Fibroblast of upper back skin (primary cell): ENCODE data around the gene TMEM176A.
"Not testable (repeated sequence)": the region's sequence is repeated elsewhere in the genome, so short reads cannot be mapped to it uniquely, and the experiment has no call there.

Source experiments
- DNase-seq: peaks from one replicate; pipeline ENCODE4 v3.0.0-alpha.2; 2013

The TMEM176A gene

GRCh38 chr7:150800581-150801241, at the start of gene TMEM176A:
Gene TMEM176A (plus strand): TSS chr7:150800769. CDS start chr7:150801551, 782 bp downstream.
- no peak for DNase-seq

GRCh38 chr7:150751702-150752101, 48.9 kb upstream of the TMEM176A start:
- DNase-seq = no peak

GRCh38 chr7:150753239-150753638, 47.3 kb upstream of the TMEM176A start:
- DNase-seq = no peak

DNA sequence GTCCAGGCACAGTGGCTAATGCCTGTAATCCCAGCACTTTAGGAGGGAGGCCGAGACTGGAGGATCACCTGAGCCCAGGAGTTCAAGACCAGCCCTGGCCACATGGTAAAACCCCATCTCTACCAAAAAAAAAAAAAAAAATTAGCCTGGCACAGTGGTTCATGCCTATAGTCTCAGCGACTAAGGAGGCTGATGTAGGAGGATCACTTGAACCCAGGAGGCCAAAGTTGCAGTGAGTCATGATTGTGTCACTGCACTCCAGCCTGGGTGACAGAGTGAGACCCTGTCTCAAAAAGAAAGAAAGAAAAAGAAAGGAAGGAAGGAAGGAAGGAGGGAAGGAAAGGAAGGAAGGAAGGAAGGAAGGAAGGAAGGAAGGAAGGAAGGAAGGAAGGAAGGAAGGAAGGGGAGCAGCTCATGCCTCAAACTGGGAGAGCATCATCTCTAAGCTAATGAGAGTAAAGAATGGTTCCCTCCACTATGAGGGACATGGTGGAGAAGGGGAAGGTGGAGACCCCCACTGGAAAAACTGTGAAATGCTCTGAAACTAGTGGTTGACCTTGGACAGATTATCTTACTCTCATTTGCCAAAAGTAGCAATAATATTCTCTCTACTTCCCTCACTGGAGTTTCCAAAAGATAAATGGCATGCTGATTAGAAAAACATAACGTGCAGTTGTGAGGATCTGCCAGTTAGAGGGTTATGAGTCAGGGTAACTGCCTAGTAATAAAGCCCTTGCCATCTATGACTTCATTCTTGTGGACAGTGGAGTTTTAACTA, 46.6 kb upstream of the TMEM176A start:
- DNase-seq = peak; percentile 6

DNA sequence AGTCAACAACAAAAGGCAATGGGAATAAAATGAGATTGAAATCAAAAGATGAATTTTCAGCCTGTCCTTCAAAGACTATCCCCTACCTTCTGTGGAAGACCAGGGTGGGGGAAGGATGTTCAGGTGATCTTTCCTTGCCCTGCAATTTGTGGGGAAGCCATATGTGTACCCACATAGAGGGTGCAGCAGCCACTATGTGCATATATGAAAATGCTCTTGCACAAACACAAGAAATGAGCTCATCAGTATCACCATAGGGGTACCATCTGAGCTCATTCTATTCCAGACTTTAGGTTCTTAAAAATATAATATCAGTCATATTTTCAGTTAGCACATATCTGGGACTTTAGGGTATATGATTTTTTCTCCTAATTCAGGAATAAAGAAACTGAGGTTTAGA, 45.6 kb upstream of the TMEM176A start:
- DNase-seq = no peak

DNA sequence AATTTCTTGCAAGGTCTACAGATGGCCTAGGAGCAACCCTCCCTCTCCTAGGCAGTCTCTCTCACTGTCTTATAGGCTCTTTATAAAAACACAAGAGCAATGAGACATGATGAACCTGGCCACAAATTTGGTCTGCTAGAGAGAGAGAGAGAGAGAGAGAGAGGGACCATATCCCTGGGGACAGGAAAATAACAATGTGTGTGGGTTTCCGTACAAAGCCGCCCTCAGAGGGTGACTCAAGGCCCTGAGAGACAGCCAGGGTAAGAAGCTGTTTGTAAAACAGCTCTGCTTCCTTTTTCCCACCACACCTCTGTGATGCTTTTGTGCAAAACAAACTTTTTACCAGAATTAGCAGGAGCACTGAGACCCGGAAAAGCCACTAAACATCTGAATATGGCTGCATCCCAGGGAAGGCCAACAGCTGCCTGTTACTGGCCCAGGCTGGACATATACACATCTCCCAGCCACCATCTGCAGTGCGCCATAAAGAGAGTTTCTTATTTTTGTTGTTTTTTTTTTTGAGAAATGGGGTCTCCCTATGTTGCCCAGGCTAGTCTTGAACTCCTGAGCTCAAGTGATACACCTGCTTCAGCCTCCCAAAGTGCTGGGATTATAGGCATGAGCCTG, 45.0 kb upstream of the TMEM176A start:
- DNase-seq = no peak

- no peak for DNase-seq
These were observed 44.4 kb upstream of the TMEM176A start for GRCh38 chr7:150756166-150756565.

- no peak for DNase-seq
These were observed 43.7 kb upstream of the TMEM176A start for GRCh38 chr7:150756858-150757257.

DNA sequence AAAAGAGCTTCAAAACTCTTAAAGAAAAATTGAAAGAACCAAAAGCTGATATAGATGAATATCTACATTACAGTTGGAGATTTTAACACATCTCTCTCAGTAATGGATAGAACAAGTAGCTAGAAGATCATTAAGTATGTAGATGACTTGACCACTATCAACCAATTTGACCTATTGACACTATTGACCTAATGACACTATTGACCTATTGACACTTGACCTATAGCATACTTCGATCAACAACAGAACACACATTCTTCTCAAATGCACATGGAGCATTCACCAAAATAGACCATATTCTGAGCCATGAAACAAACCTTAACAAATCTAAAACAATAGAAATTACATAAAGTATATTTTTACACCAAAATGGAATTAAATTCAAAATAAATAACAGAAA, 41.1 kb upstream of the TMEM176A start:
- no peak for DNase-seq

- no peak for DNase-seq
These were observed 34.2 kb upstream of the TMEM176A start for GRCh38 chr7:150766334-150766709.

- DNase-seq = no peak
These were observed 30.8 kb upstream of the TMEM176A start for GRCh38 chr7:150769768-150770167.

GRCh38 chr7:150774131-150774530, 26.4 kb upstream of the TMEM176A start:
- DNase-seq = not testable (repeated sequence)

DNA sequence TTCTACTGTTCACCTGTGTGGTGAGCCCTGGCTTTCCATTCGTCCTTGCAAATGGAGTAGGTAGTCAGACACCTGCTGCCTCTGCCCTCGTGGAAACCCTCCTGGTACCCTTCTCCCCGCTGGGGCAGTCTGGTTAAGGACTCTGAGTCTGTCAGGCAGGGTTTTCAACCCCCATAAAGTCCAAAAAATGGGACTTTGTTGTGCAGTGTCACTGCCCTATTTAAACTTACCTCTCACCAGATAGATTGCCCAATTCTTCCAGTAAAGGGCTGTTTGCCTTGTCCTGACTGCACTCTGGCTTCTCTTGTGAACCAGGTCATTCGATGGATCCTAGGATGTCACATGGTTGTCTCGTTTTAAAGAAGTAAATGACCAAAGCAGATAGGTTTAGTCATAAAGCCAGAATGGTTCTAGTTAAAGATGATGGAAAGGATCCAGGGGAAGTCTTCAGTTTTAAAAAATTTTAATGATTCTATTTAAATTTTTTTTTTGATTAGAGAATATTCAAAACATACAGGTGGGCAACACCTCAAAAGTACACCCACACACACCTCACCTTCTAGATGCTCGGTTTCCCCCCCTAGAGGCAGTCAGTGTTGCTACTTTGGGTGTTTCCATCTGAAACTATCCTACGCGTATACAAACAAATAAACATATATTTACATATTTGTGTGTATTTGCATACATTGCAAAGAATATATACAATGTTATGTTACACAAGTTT, 22.4 kb upstream of the TMEM176A start:
- DNase-seq = no peak

DNA sequence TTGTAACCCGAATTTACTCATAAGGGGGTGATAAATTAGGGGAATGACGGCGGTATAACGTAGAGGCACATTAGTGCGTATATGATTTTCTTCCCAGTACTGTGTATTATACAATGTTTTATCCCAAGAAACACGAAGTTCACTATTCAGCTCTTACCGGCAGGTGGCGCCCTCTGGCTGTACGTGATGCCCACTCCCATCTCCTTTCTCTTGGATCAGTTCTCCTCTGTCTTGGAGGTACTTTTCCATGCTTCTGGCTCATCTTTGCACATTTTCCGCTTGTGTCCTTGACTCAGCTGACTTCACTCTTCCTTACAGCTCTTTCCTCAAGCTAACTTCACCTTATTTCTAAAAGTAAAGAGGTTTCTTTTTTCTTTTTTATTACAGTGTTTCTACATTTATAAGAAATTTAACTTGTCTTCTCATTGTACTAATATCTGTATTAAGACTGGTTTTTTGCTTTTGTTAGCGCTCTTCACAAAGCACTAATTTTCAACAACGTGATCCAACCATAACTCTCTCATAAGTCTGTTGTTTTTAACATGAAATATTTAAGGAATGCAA, 21.7 kb upstream of the TMEM176A start:
- DNase-seq = peak; percentile 63

DNA sequence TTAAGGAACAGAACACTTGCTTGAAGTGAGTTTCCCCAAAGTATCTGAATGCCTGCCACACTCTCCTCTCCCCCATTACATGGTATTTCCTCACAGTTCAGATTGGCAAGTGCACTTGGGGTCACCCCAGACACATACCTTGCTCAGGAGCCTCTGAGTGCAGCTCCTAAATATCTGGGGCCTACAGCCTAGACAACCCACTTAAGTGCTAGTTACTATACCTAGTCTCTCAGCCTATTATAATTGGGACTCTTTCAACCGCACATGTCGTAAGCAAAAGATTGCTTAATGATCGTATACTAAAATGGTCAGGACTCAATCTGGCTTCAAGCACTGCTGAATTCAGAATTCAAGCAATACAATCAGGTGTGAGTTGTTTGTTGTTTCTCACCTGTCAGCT, 20.3 kb upstream of the TMEM176A start:
- no peak for DNase-seq

GRCh38 chr7:150781103-150781502, 19.5 kb upstream of the TMEM176A start:
- DNase-seq = peak; percentile 62

DNA sequence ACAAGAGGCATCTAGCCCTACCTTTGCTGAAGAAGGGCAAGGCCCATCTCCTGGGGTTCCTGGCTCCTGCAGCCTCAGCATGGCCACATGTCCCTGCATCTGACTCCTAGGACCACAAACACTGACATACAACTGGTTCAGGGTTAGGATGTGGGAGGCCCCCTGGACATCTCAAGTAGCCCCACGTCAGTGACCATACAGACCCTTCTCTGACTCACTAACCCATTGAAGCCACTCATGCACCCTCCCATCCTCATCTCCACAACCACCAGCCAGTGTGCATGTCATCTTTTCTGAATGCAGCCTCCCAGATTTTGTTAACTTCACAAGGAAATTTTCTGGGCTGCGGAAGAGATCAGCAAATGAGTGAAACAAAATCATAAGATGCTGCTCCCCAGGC, 18.6 kb upstream of the TMEM176A start:
- DNase-seq = no peak

DNA sequence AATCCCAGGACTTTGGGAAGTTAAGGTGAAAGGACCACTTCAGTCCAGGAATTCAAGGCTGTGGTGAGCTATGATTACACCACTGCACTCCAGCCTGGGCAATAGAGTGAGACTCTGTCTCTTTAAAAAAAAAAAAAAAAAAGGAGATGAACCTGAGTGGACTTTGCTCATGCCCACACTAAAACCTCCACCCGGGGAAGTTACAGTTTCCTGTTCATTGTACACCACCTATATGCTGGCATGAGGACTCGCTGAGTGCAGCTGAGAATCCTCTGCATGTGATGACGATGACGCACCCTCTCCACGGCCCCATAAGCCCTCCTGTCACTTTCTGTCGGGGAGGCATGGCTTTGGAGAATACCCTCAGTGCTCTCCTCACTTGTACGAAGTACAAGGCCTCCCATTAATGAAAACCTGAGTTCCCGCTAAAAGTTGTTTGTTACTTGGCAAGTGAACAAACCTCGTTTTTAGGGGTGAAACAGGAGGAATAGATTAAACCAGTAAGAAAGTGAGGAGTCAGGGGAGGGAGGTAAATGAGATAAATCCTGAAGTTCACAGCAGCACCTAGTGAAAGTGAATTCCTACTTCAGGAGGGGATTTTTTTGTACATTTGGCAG, 16.3 kb upstream of the TMEM176A start:
- no peak for DNase-seq

DNA sequence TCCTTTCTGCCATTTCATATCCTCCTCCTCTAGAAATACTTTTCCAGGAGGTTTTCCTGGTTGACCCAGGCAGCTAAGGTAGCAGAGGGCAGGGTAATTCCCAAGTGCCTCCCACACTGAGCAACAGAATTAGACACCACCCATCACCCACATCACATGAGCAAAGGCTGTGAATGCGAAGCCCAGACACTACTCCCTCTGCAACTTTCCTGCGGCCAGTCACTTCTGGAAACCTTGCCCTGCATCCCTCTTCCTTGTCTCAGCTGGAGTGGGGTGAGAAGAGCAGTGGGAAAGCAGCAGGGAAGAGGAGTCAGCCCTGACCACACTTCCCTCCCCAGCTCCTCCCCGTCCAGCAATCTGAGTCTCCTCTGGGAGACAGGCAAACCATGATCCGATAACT, 15.6 kb upstream of the TMEM176A start:
- peak; percentile 13 for DNase-seq

DNA sequence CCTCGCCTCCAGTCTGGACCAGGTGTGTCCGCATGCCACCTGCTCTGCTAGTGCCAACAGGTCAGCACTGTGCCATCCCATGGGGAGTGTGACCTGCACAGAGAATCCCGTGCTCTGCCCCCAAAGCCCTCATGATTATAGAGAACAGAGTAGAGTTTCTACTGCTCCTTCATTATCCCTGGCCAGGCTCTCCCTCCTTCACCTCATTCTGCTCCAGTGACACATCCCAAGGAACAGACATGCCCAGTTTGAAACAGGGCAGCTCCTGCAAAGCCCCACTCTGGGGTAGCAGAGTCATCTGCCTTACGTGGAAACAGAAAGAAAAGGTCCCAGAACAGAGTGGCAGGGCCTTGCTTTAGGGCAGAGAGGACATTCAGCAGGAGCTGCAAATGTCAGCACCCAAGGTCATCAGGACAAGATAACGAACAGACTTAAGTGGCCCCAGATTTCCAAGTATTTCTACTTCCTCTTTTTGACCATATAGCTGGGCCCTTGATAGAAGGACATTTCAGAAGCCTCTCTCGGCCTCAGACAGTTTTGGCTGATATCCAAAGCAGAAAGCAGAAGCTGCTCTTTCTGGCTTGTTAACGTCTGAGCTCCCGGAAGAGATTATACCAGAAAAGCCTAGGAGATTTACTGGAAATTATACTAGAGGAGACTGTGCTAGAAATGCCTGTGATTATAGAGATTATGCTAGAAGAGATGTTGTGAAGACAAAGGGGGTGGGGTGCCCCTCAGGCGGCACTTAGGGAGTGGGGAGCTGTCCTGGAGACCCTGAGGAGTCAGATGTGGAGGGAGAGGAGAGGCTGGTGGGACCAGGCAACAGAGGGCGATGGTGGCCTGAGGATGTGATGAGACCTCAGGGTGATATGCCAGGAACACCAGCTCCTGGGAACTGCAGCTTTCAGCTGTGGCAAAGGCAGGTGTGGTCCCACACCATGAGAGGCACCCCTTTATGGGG, 13.0 kb upstream of the TMEM176A start:
- DNase-seq = peak; percentile 23
